Tibial nerve (tissue), 3 donors: Measurements from ENCODE around the gene SLC1A1.

Experiments
- POLR2A ChIP-seq, 2 donors: fragments of 450-650 bp; IDR thresholded peaks; one replicate each; pipeline ENCODE4 v1.6.1; 2017; ENCODE audit warnings: antibody characterized with exemption in 2 of 2, mild to moderate bottlenecking in 2 of 2, moderate library complexity in 2 of 2
- TF ChIP-seq, protein P1 (sequence below), 5 experiments: fragments of 200-600 bp in 3 of 5; fragments of 450-650 bp in 2 of 5; sonication (generic) in 3 of 5; IDR thresholded peaks; one replicate each; pipeline ENCODE4 v1.5.1; 2016 to 2019; ENCODE audit warnings: antibody characterized with exemption in 5 of 5, mild to moderate bottlenecking in 3 of 5, moderate library complexity in 2 of 5

GRCh38 chr9:4548811-4549725 is 58.8 kb downstream of the SLC1A1 start:
- TF ChIP-seq, protein P1, sequence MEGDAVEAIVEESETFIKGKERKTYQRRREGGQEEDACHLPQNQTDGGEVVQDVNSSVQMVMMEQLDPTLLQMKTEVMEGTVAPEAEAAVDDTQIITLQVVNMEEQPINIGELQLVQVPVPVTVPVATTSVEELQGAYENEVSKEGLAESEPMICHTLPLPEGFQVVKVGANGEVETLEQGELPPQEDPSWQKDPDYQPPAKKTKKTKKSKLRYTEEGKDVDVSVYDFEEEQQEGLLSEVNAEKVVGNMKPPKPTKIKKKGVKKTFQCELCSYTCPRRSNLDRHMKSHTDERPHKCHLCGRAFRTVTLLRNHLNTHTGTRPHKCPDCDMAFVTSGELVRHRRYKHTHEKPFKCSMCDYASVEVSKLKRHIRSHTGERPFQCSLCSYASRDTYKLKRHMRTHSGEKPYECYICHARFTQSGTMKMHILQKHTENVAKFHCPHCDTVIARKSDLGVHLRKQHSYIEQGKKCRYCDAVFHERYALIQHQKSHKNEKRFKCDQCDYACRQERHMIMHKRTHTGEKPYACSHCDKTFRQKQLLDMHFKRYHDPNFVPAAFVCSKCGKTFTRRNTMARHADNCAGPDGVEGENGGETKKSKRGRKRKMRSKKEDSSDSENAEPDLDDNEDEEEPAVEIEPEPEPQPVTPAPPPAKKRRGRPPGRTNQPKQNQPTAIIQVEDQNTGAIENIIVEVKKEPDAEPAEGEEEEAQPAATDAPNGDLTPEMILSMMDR (IDR thresholded peaks at IDR 0.05): no peak
- TF ChIP-seq POLR2A (IDR thresholded peaks at IDR 0.05): no peak
